ENCODE data around the gene IQCK.

The IQCK gene

GRCh38 chr16:19776147-19776546, 58.1 kb downstream of the IQCK start:
- no peaks in the 10 kb centered on the region for H3K27me3 ChIP-seq (ENCODE audit: low read length)
- H3K9me2 ChIP-seq (replicated peaks; ENCODE audit: insufficient read depth, low read length) = no peaks in the 10 kb centered on the region
- no peak overlapping the region for H3K27ac ChIP-seq (ENCODE audit: low read depth, low read length)
- no peak overlapping the region for H3K4me3 ChIP-seq (ENCODE audit: insufficient read depth, low read length, poor library complexity, severe bottlenecking)
- H3K36me3 ChIP-seq (ENCODE audit: low read length) = no peaks in the 10 kb centered on the region
- H3F3A ChIP-seq (ENCODE audit: insufficient read depth) = no peaks in the 10 kb centered on the region
- no peak for TF ChIP-seq CTCF (IDR thresholded peaks at IDR 0.05; ENCODE audit: insufficient read depth, low read length, poor library complexity, severe bottlenecking)
- no peak for TF ChIP-seq EZH2phosphoT487 (conservative IDR thresholded peaks at IDR 0.05; ENCODE audit: low read length)
- no peak overlapping the region for H3K9ac ChIP-seq (ENCODE audit: low read length)
- no peak overlapping the region for H2AFZ ChIP-seq (ENCODE audit: low read depth, low read length, severe bottlenecking)
- H3K79me2 ChIP-seq (ENCODE audit: insufficient read depth, low read length) = no peaks in the 10 kb centered on the region
- no peaks in the 10 kb centered on the region for H4K20me1 ChIP-seq (ENCODE audit: low read depth, low read length)
- H3K9me3 ChIP-seq (ENCODE audit: insufficient read depth, low read length) = no peaks in the 10 kb centered on the region
- H3K4me2 ChIP-seq (ENCODE audit: low read depth, low read length, poor library complexity, severe bottlenecking) = no peak overlapping the region

DNA sequence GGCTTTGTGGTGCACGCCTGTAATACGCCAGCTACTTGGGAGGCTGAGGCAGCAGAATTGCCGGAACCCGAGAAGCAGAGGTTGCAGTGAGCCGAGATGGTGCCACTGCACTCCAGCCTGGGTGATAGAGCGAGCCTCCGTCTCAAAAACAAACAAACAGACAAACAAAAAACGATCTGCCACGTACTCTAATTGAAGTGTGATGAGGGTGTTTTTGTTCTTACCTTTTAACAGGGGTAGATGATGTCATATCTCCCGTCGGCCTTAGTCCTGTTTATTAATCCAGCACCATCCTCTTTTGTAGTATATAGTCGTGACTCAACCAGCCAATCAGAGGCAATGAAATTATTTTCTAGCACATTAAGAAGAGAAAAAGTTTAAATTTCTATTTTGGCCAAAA, 58.5 kb downstream of the IQCK start:
- TF ChIP-seq EZH2phosphoT487 (conservative IDR thresholded peaks at IDR 0.05; ENCODE audit: low read length) (no peak), CTCF (IDR thresholded peaks at IDR 0.05; ENCODE audit: insufficient read depth, low read length, poor library complexity, severe bottlenecking) (no peak)
- Histone ChIP-seq H3K4me2 (ENCODE audit: low read depth, low read length, poor library complexity, severe bottlenecking) (no peak overlapping the region), H3K9me3 (ENCODE audit: insufficient read depth, low read length) (no peaks in the 10 kb centered on the region), H3K9ac (ENCODE audit: low read length) (no peak overlapping the region), H3K79me2 (ENCODE audit: insufficient read depth, low read length) (no peaks in the 10 kb centered on the region), H2AFZ (ENCODE audit: low read depth, low read length, severe bottlenecking) (no peak overlapping the region), H3F3A (ENCODE audit: insufficient read depth) (no peaks in the 10 kb centered on the region), H3K27me3 (ENCODE audit: low read length) (no peaks in the 10 kb centered on the region), H3K9me2 (replicated peaks; ENCODE audit: insufficient read depth, low read length) (no peaks in the 10 kb centered on the region), H3K27ac (ENCODE audit: low read depth, low read length) (no peak overlapping the region), H3K36me3 (ENCODE audit: low read length) (no peaks in the 10 kb centered on the region), H3K4me3 (ENCODE audit: insufficient read depth, low read length, poor library complexity, severe bottlenecking) (no peak overlapping the region), H4K20me1 (ENCODE audit: low read depth, low read length) (no peaks in the 10 kb centered on the region)

DNA sequence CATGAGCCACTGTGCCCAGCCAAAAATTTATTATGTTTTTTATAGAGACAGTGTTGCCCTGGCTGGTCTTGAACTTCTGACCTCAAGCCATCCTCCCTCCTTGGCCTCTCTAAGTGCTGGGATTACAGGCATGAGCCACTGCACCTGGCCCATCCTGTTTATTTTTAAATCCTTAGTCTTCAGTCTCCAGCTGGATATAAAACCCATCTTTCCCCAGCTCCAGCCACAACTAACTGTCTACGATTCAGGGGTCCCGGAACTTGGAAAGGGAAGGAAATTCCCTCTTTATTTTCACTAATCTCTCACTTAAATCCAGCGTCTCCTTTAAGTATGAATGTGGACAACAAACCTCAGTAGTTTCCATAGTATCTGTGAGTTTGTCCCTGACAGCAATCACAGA, 62.2 kb downstream of the IQCK start:
- Histone ChIP-seq H3K4me3 (ENCODE audit: insufficient read depth, low read length, poor library complexity, severe bottlenecking) (no peak overlapping the region), H2AFZ (ENCODE audit: low read depth, low read length, severe bottlenecking) (no peak overlapping the region)

More for the DNA sequence above, 62.2 kb downstream of the IQCK start:
- Histone ChIP-seq H3K9me2 (replicated peaks; ENCODE audit: insufficient read depth, low read length) (no peaks in the 10 kb centered on the region), H3K4me2 (ENCODE audit: low read depth, low read length, poor library complexity, severe bottlenecking) (no peak overlapping the region), H3F3A (ENCODE audit: insufficient read depth) (no peaks in the 10 kb centered on the region), H3K27ac (ENCODE audit: low read depth, low read length) (no peak overlapping the region), H3K9ac (ENCODE audit: low read length) (no peak overlapping the region), H4K20me1 (ENCODE audit: low read depth, low read length) (no peaks in the 10 kb centered on the region), H3K79me2 (ENCODE audit: insufficient read depth, low read length) (no peaks in the 10 kb centered on the region), H3K27me3 (ENCODE audit: low read length) (no peaks in the 10 kb centered on the region), H3K9me3 (ENCODE audit: insufficient read depth, low read length) (no peaks in the 10 kb centered on the region), H3K36me3 (ENCODE audit: low read length) (no peaks in the 10 kb centered on the region)
- TF ChIP-seq CTCF (IDR thresholded peaks at IDR 0.05; ENCODE audit: insufficient read depth, low read length, poor library complexity, severe bottlenecking) (no peak), EZH2phosphoT487 (conservative IDR thresholded peaks at IDR 0.05; ENCODE audit: low read length) (no peak)

Measured in SU-DHL-6 (cell line).